Natural killer cell (primary cell): ENCODE measurements around the gene SSH2. TPM values are rescaled to one million over a fixed set of nuclear protein-coding genes. Genes with fewer than 3 reads are reported as not detected.

ENCODE experiments used
- ATAC-seq, 3 donors: fragments of 150-1000 bp in 2 of 3; fragments of 200-7000 bp in 1 of 3; cut with Tn5 transposase; 1 replicate in 1 of 3; 2 replicates in 2 of 3; pipeline ENCODE4 v1.10.0; 2021; ENCODE audit warnings: mild to moderate bottlenecking in 2 of 3, moderate library complexity in 2 of 3
- DNase-seq, 2 donors: peaks; one replicate each; pipeline versions ENCODE4 v3.0.0 to v3.0.0-alpha.2; 2013 to 2021; ENCODE audit warnings: mixed read lengths in 1 of 2
- H3K27ac ChIP-seq: one replicate; pipeline ENCODE4 v1.5.1; 2013; ENCODE audit warnings: mild to moderate bottlenecking, low read length
- H3K27me3 ChIP-seq: one replicate; pipeline ENCODE4 v1.6.1; 2013; ENCODE audit warnings: low read length; ENCODE audit not compliant: control insufficient read depth, insufficient read depth
- H3K36me3 ChIP-seq: one replicate; pipeline ENCODE4 v1.6.1; 2013; ENCODE audit warnings: low read length; ENCODE audit not compliant: control insufficient read depth, insufficient read depth
- H3K4me1 ChIP-seq: one replicate; pipeline ENCODE4 v1.6.1; 2013; ENCODE audit warnings: low read length; ENCODE audit not compliant: control insufficient read depth, insufficient read depth
- H3K4me3 ChIP-seq: one replicate; pipeline ENCODE4 v1.5.1; 2013; ENCODE audit warnings: low read length
- H3K9me3 ChIP-seq: one replicate; pipeline ENCODE4 v1.6.1; 2013; ENCODE audit warnings: low read length; ENCODE audit not compliant: control insufficient read depth, insufficient read depth
- H3K27ac Mint-ChIP-seq, 2 donors: one replicate each; pipeline ENCODE4 v1.8.0; 2022; ENCODE audit warnings: mild to moderate bottlenecking in 2 of 2, mixed read lengths in 2 of 2, moderate library complexity in 1 of 2
- H3K27me3 Mint-ChIP-seq, 2 donors: one replicate each; pipeline ENCODE4 v1.8.0; 2022; ENCODE audit warnings: low read depth in 2 of 2, mixed read lengths in 2 of 2
- H3K36me3 Mint-ChIP-seq: one replicate; pipeline ENCODE4 v1.8.0; 2022; ENCODE audit warnings: mixed read lengths
- H3K4me1 Mint-ChIP-seq, 2 donors: one replicate each; pipeline ENCODE4 v1.8.0; 2022; ENCODE audit warnings: mixed read lengths in 2 of 2
- H3K4me3 Mint-ChIP-seq: one replicate; pipeline ENCODE4 v1.8.0; 2022; ENCODE audit warnings: mild to moderate bottlenecking, moderate library complexity, mixed read lengths
- H3K9me3 Mint-ChIP-seq, 2 donors: one replicate each; pipeline ENCODE4 v1.8.0; 2022; ENCODE audit warnings: mixed read lengths in 2 of 2
- WGBS: methylation state at CpG from one replicate; pipeline ENCODE4 v1.1.7; 2013; ENCODE audit warnings: missing lambda C conversion rate; ENCODE audit not compliant: insufficient coverage; 5-methylcytosine and 5-hydroxymethylcytosine counted together
- intact Hi-C: fragments of 100-400 bp; cut with micrococcal nuclease; formaldehyde crosslinking; loops from one replicate; pipeline ENCODE4 v1.14.2; 2022
- total RNA-seq, 4 donors: library from RNA; stranded (reverse); fragments of 120-200 nt in 1 of 4; gene quantifications; one replicate each; pipeline versions ENCODE4 v1.2.3 to v1.2.4, GENCODE V29; 2013 to 2022
- TF ChIP-seq, protein P1 (sequence below): fragments of 200-600 bp; IDR thresholded peaks from one replicate; pipeline ENCODE4 v1.8.0; 2022; ENCODE audit warnings: antibody characterized with exemption

The SSH2 gene
- total RNA-seq, 3 donors from 2014 or later (not counting 1 experiment from before 2014, with no cell fraction given) = 124 to 166 (median 144) TPM

DNA sequence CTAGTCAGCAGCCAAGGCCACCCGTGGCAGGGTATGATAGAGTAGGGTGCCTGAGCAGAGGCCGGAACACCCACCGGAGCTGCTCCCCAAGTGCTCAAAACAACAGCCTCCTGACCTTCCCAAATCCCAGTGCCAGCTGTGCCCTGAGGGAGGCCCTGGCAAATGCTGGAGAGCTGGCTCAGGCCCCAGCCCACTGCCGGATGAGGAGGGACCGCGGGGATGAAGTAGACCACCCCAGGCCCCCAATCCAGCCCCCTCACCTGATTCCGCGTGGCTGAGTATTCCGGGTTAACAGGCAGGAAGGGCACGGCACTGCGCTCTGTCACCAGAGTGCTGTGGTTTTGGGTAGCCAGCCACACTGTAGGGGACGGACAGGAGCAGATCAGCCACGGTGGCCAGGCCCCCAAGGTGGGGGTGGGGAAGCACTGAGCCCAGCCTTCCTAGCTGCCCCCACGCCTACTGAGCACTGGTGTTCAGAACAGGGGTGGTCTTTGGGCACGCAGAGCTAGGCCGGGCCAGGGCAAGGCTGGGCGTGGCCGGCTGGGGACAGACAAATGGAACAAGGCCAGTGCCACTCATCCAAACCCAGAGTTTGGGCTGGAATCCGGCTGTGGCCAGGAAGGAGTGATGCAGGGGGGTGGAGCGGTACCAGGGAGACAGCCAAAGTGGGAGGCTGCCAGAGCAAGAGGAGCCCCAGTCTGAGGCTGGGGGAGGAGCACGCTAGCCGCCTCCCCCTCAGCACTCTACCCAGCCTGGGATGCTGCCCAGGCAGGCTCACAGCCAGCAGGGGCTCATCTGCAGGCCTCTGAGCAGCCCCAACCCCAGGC, 352.4 kb downstream of the SSH2 start:
- no peak overlapping the region for H3K4me3 Mint-ChIP-seq
- Histone ChIP-seq H3K9me3 (no peaks in the 10 kb centered on the region), H3K4me1 (peaks cover 13% of the 10 kb centered on the region), H3K4me3 (no peak overlapping the region), H3K27ac (no peak overlapping the region), H3K36me3 (peaks cover 69% of the 10 kb centered on the region), H3K27me3 (no peaks in the 10 kb centered on the region)
- TF ChIP-seq, protein P1, sequence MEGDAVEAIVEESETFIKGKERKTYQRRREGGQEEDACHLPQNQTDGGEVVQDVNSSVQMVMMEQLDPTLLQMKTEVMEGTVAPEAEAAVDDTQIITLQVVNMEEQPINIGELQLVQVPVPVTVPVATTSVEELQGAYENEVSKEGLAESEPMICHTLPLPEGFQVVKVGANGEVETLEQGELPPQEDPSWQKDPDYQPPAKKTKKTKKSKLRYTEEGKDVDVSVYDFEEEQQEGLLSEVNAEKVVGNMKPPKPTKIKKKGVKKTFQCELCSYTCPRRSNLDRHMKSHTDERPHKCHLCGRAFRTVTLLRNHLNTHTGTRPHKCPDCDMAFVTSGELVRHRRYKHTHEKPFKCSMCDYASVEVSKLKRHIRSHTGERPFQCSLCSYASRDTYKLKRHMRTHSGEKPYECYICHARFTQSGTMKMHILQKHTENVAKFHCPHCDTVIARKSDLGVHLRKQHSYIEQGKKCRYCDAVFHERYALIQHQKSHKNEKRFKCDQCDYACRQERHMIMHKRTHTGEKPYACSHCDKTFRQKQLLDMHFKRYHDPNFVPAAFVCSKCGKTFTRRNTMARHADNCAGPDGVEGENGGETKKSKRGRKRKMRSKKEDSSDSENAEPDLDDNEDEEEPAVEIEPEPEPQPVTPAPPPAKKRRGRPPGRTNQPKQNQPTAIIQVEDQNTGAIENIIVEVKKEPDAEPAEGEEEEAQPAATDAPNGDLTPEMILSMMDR = no peak
- H3K27ac Mint-ChIP-seq = no peak overlapping the region
- WGBS = 85% methylated on average over 22 of the region's 22 CpGs
- ATAC-seq (no peak), DNase-seq (no peak)
- no peaks in the 10 kb centered on the region for H3K27me3 Mint-ChIP-seq
- intact Hi-C loops = no loop called here
- H3K4me1 Mint-ChIP-seq = peaks cover 9 to 12% of the 10 kb centered on the region in 2 donors
- no peaks in the 10 kb centered on the region for H3K9me3 Mint-ChIP-seq
- H3K36me3 Mint-ChIP-seq = no peaks in the 10 kb centered on the region

DNA sequence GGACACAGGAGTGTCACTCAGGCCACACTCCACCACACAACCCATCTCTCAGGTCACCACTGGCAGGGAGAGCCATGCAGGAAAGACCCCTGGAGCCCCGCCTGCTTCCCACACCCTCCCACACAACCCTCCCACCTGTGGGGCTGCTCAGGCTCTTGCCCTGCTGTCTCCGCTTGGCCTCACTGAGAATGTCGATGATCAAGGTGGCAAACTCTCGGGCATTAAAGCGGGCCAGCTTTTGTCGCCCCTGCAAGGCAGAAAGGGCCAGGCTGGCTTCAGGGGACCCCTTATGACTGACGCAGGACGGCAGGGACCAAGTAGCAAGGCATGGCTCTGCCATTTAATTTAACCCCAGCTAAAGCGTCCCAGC, 353.0 kb downstream of the SSH2 start:
- Histone ChIP-seq H3K9me3 (no peaks in the 10 kb centered on the region), H3K4me3 (no peak overlapping the region), H3K4me1 (peaks cover 18% of the 10 kb centered on the region), H3K27me3 (no peaks in the 10 kb centered on the region), H3K27ac (no peak overlapping the region), H3K36me3 (peaks cover 63% of the 10 kb centered on the region)
- Mint-ChIP-seq H3K36me3 (no peaks in the 10 kb centered on the region), H3K27ac (no peak overlapping the region), H3K4me3 (no peak overlapping the region), H3K9me3 (no peaks in the 10 kb centered on the region), H3K4me1 (peaks cover 9% of the 10 kb centered on the region in 2 donors), H3K27me3 (no peaks in the 10 kb centered on the region)
- intact Hi-C loops = no loop called here
- TF ChIP-seq, protein P1 = no peak
- DNase-seq = no peak
- WGBS = 97% methylated on average over 9 of the region's 9 CpGs
- ATAC-seq = no peak

DNA sequence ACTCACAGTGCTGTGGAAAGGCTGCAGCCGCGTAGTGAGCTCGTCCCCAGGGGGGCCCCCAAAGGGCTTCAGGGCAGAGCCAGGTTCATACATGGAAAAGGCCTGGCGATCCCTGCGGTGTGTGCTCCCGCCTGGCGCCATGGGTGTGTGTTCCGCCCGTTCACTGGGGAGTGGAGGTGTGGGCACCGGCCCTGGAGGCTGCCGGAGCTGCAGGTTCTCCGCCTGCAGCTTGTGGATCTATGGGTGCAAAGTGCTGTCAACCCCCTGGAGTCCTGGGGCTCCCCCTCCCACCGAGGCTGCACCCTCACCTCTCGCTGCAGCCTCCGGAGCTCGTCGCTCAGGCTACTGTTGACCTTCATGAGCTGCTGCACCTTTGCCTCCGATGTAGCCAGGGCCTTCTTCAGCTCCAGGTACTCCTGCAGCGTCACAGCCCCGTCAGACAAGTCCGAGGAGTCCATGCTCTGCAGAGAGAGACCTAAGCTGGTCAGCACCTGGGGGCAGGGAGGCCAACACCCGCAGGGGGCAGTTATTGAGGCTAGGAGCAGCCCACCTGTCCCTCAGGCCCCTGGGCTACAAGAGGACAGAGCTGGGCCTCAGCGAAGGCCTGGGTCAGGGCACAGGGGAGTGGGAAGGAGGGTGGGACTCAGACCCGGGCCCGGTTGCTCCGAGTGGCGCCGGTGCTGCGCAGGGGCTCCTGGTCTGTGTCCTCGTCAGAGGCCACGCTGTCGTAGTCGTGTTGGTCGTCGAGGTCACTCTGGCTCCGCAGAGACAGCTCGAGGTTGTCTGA, 353.6 kb downstream of the SSH2 start:
- Histone ChIP-seq H3K36me3 (peaks cover 57% of the 10 kb centered on the region), H3K4me1 (peaks cover 18% of the 10 kb centered on the region), H3K27ac (no peak overlapping the region), H3K27me3 (no peaks in the 10 kb centered on the region), H3K4me3 (no peak overlapping the region), H3K9me3 (no peaks in the 10 kb centered on the region)
- Mint-ChIP-seq H3K27ac (no peak overlapping the region), H3K4me1 (peaks cover 9% of the 10 kb centered on the region in 2 donors), H3K4me3 (no peak overlapping the region), H3K36me3 (no peaks in the 10 kb centered on the region), H3K9me3 (no peaks in the 10 kb centered on the region), H3K27me3 (no peaks in the 10 kb centered on the region)
- TF ChIP-seq, protein P1 = no peak
- 95% methylated on average over 37 of the region's 37 CpGs for WGBS
- ATAC-seq (no peak), DNase-seq (no peak)
- intact Hi-C loops = no loop called here

Other genes with a start within 250 kb of the SSH2 start
- 1 to 10 TPM in 1 of 3 donors, under 1 TPM in 2; 0.56 to 1.9 (median 0.58) TPM for gene EFCAB5, start 11.4 kb upstream of the SSH2 start, total RNA-seq
- 10 to 100 TPM; 27.0 to 33.7 (median 29.7) TPM for gene NSRP1, start 186.6 kb upstream of the SSH2 start, total RNA-seq